ENCODE data around the gene BRF1.

BRF1 gene

GRCh38 chr14:105201156-105201924, 99.5 kb downstream of the BRF1 start:
- H3K27ac Mint-ChIP-seq: peak overlapping the region; percentile 56
- H3K4me3 Mint-ChIP-seq: peak overlapping the region; percentile 46 to 50
- DNase-seq (no peak), ATAC-seq (replicated peaks) (peak; percentile 37)
- peaks cover 27 to 46% of the 10 kb centered on the region in 2 donors for H3K27me3 Mint-ChIP-seq
- peaks cover 26 to 53% of the 10 kb centered on the region in 2 donors for H3K4me1 Mint-ChIP-seq
- no peaks in the 10 kb centered on the region for H3K9me3 Mint-ChIP-seq
- no peaks in the 10 kb centered on the region for H3K36me3 Mint-ChIP-seq

GRCh38 chr14:105200641-105201040, 100.2 kb downstream of the BRF1 start:
- Mint-ChIP-seq H3K4me3 (no peak overlapping the region), H3K27ac (no peak overlapping the region)

GRCh38 chr14:105200074-105200473, 100.7 kb downstream of the BRF1 start:
- no peak for DNase-seq
- no peak overlapping the region for H3K27ac Mint-ChIP-seq
- peaks cover 36 to 58% of the 10 kb centered on the region in 2 donors for H3K27me3 Mint-ChIP-seq
- H3K9me3 Mint-ChIP-seq: no peaks in the 10 kb centered on the region
- H3K36me3 Mint-ChIP-seq: no peaks in the 10 kb centered on the region
- no peak for ATAC-seq (replicated peaks)
- peaks cover 33 to 55% of the 10 kb centered on the region in 2 donors for H3K4me1 Mint-ChIP-seq
- no peak overlapping the region for H3K4me3 Mint-ChIP-seq

More at GRCh38 chr14:105200641-105201040, 100.2 kb downstream of the BRF1 start:
- peaks cover 32 to 52% of the 10 kb centered on the region in 2 donors for H3K27me3 Mint-ChIP-seq
- no peaks in the 10 kb centered on the region for H3K36me3 Mint-ChIP-seq
- peaks cover 32 to 56% of the 10 kb centered on the region in 2 donors for H3K4me1 Mint-ChIP-seq
- no peaks in the 10 kb centered on the region for H3K9me3 Mint-ChIP-seq
- no peak for ATAC-seq (replicated peaks)
- DNase-seq: no peak

GRCh38 chr14:105199093-105199492, 101.7 kb downstream of the BRF1 start:
- DNase-seq: no peak
- H3K36me3 Mint-ChIP-seq: no peaks in the 10 kb centered on the region
- ATAC-seq (replicated peaks): no peak
- no peak overlapping the region for H3K4me3 Mint-ChIP-seq
- peak overlapping the region; percentile 42 for H3K27ac Mint-ChIP-seq
- H3K27me3 Mint-ChIP-seq: peaks cover 45 to 61% of the 10 kb centered on the region in 2 donors
- peaks cover 35 to 53% of the 10 kb centered on the region in 2 donors for H3K4me1 Mint-ChIP-seq
- H3K9me3 Mint-ChIP-seq: no peaks in the 10 kb centered on the region

GRCh38 chr14:105198588-105198987, 102.2 kb downstream of the BRF1 start:
- DNase-seq: no peak
- Mint-ChIP-seq H3K27ac (peak overlapping the region; percentile 28), H3K4me3 (no peak overlapping the region), H3K36me3 (no peaks in the 10 kb centered on the region), H3K4me1 (peaks cover 39 to 55% of the 10 kb centered on the region in 2 donors), H3K9me3 (no peaks in the 10 kb centered on the region), H3K27me3 (peaks cover 45 to 63% of the 10 kb centered on the region in 2 donors)
- ATAC-seq (replicated peaks): no peak

GRCh38 chr14:105197211-105197641, 103.6 kb downstream of the BRF1 start:
- peak; percentile 58 to 69 for ATAC-seq (replicated peaks)
- Mint-ChIP-seq H3K36me3 (no peaks in the 10 kb centered on the region), H3K4me1 (peaks cover 44 to 54% of the 10 kb centered on the region in 2 donors), H3K9me3 (no peaks in the 10 kb centered on the region), H3K27ac (peak overlapping the region; percentile 31), H3K4me3 (peak overlapping the region in 1 of 2 donors; percentile 37), H3K27me3 (peaks cover 45 to 71% of the 10 kb centered on the region in 2 donors)
- DNase-seq: peak; percentile 58

GRCh38 chr14:105196265-105196960, 104.4 kb downstream of the BRF1 start:
- H3K4me3 Mint-ChIP-seq: peak overlapping the region in 1 of 2 donors; percentile 37
- H3K27ac Mint-ChIP-seq: no peak overlapping the region
- H3K9me3 Mint-ChIP-seq: no peaks in the 10 kb centered on the region
- no peaks in the 10 kb centered on the region for H3K36me3 Mint-ChIP-seq
- H3K4me1 Mint-ChIP-seq: peaks cover 37 to 46% of the 10 kb centered on the region in 2 donors
- peaks cover 45 to 72% of the 10 kb centered on the region in 2 donors for H3K27me3 Mint-ChIP-seq
- no peak for DNase-seq
- ATAC-seq (replicated peaks): peak in 1 of 2 donors; percentile 0

GRCh38 chr14:105195522-105196264, 105.1 kb downstream of the BRF1 start:
- Mint-ChIP-seq H3K36me3 (no peaks in the 10 kb centered on the region), H3K27me3 (peaks cover 48 to 75% of the 10 kb centered on the region in 2 donors), H3K27ac (no peak overlapping the region), H3K4me1 (peaks cover 37 to 44% of the 10 kb centered on the region in 2 donors), H3K4me3 (peak overlapping the region; percentile 17 to 37), H3K9me3 (no peaks in the 10 kb centered on the region)
- ATAC-seq (replicated peaks) (no peak), DNase-seq (no peak)

- no peak for DNase-seq
- peak overlapping the region in 1 of 2 donors; percentile 7 for H3K4me3 Mint-ChIP-seq
- no peaks in the 10 kb centered on the region for H3K9me3 Mint-ChIP-seq
- no peak overlapping the region for H3K27ac Mint-ChIP-seq
- H3K36me3 Mint-ChIP-seq: no peaks in the 10 kb centered on the region
- peaks cover 47 to 75% of the 10 kb centered on the region in 2 donors for H3K27me3 Mint-ChIP-seq
- H3K4me1 Mint-ChIP-seq: peaks cover 37 to 44% of the 10 kb centered on the region in 2 donors
- ATAC-seq (replicated peaks): no peak
Observed at GRCh38 chr14:105195051-105195450, 105.8 kb downstream of the BRF1 start.

GRCh38 chr14:105193916-105194782, 106.7 kb downstream of the BRF1 start:
- DNase-seq: no peak

GRCh38 chr14:105192866-105193731, 107.7 kb downstream of the BRF1 start:
- Mint-ChIP-seq H3K36me3 (peaks cover 3 to 4% of the 10 kb centered on the region in 2 donors), H3K4me1 (peaks cover 33 to 44% of the 10 kb centered on the region in 2 donors), H3K27ac (peak overlapping the region; percentile 70), H3K9me3 (peaks cover 2 to 7% of the 10 kb centered on the region in 2 donors), H3K27me3 (peaks cover 44 to 75% of the 10 kb centered on the region in 2 donors), H3K4me3 (peak overlapping the region; percentile 49 to 71)
- ATAC-seq (replicated peaks) (peak; percentile 52 to 58), DNase-seq (no peak)

More at GRCh38 chr14:105193916-105194782, 106.7 kb downstream of the BRF1 start:
- H3K36me3 Mint-ChIP-seq: no peaks in the 10 kb centered on the region
- H3K4me3 Mint-ChIP-seq: peak overlapping the region; percentile 25 to 55
- H3K27me3 Mint-ChIP-seq: peaks cover 44 to 75% of the 10 kb centered on the region in 2 donors
- H3K4me1 Mint-ChIP-seq: peaks cover 33 to 44% of the 10 kb centered on the region in 2 donors
- H3K9me3 Mint-ChIP-seq: no peaks in the 10 kb centered on the region
- H3K27ac Mint-ChIP-seq: peak overlapping the region; percentile 68
- peak; percentile 35 to 48 for ATAC-seq (replicated peaks)

GRCh38 chr14:105187935-105188524, 112.8 kb downstream of the BRF1 start:
- no peak overlapping the region for H3K27ac Mint-ChIP-seq
- no peak for ATAC-seq (replicated peaks)

More at GRCh38 chr14:105187935-105188524, 112.8 kb downstream of the BRF1 start:
- DNase-seq: no peak
- H3K36me3 Mint-ChIP-seq: peaks cover 4 to 5% of the 10 kb centered on the region in 2 donors
- peaks cover 4 to 5% of the 10 kb centered on the region in 2 donors for H3K4me1 Mint-ChIP-seq
- no peak overlapping the region for H3K4me3 Mint-ChIP-seq
- peaks cover 4 to 9% of the 10 kb centered on the region in 2 donors for H3K9me3 Mint-ChIP-seq
- H3K27me3 Mint-ChIP-seq: peaks cover 46 to 73% of the 10 kb centered on the region in 2 donors

Data from stimulated activated naive B cell treated with anti-CD40 and anti-IgM and Interleukin-4, amounts not matched to agents 10 μg/mL and 1 μg/mL and 100 μg/mL, for 72 hours (primary cell).